GM21737 (cell line): ENCODE data around the gene SP3.
A peak's percentile ranks its signal among the peaks of the same experiment; 100 is the strongest.

Experiments
- ATAC-seq: cut with Tn5 transposase; IDR thresholded peaks from one replicate; pipeline ENCODE4 v1.9.1; 2021; ENCODE audit warnings: mild to moderate bottlenecking, moderate library complexity; ENCODE audit not compliant: unreplicated experiment

SP3 gene

DNA sequence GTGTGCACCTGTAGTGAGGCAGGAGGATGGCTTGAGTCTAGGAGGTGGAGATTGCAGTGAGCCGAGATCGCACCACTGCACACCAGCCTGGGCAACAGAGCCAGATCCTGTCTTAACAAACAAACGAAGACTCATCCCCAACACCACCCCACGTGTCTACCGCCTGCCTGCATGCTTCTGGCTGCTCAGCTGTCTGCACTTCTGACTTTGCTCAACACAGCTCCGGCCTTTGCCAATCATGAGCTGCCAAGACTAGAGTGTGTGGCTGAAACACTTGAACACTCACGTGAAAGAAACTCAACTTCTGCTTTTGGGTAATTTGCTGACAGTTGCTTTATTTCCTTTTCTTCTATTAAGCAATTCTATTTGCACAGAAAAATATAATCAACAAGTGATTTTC lies 32.1 kb upstream of the SP3 start:
- ATAC-seq = peak; percentile 83

GRCh38 chr2:173996766-173997165 lies 31.6 kb upstream of the SP3 start:
- no peak for ATAC-seq

- no peak for ATAC-seq
Observed at GRCh38 chr2:173993459-173993858, 28.3 kb upstream of the SP3 start.

DNA sequence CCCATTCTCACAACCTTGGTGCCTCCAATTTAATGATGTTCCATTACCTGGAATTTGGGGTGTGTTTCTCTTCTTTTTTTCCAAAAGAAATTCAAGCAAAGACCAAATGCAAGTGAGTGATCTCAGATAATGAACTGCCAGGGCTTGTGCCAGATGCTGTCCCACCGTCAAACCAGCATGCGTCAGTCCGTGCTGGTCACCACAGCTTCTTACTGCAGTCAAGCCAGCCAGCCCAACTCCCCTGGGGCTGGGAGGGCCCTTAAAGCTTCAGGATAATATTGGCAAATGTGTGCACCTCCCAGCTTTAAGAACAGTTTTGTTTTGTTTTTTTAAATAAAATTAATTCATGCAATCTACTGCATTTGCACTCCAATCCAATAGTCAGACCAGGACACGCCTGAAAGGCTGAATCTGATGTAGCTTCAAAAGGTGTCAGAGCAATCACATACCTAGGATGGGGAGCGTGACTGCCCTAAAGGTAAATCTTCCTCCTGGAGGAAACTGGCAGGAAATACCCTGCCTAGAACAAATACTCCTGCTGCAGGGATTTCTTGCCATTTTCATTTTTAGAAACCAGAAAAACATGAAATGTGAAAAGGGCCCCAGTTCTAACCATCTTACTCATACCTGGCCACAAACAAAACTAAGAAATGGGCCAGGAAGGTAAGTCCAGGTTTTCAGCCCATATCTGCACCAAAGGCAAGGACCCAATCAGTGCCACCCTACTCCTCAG lies 26.8 kb upstream of the SP3 start:
- no peak for ATAC-seq

DNA sequence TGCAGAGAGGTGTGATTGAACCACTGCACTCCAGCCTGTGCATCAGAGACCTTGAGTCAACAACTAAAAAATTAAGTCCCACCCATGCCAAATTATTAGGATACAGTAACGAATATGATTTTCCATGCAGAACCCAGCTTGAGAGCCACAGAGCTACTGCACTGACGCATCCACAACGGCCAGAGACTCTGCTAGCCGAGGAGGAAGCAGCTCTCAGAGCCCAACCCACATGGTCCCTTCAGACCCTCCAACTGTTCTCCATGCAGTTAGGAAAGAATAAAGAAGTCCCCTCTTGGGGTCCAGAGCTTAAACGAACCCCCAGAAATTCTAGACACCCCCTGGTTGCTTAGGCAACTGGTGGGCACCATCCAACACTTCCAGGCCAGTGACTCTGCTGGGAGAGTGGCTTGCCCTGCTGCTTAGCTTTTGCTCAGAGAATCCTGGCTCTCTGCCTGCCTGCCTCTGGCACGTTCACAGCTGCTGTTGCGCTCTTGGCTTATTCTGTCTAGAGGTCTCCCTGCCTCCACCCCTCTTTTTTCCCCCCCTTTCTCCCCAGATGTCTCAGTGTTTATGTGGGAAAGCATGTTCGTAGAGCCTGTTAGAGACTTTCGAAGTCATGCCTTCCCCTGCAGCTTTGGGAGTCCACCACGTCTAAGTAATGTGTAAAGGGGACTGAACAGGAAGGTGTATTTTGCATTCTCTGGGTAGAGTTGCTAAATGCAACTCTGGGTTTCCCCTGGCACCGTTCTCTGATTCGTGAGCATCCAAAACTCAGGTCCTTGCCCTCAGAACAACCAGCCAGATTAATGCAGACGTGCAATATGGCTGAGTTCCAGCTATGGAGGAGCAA lies 26.0 kb upstream of the SP3 start:
- peak; percentile 75 for ATAC-seq

GRCh38 chr2:173990245-173990644 lies 25.1 kb upstream of the SP3 start:
- ATAC-seq = no peak

DNA sequence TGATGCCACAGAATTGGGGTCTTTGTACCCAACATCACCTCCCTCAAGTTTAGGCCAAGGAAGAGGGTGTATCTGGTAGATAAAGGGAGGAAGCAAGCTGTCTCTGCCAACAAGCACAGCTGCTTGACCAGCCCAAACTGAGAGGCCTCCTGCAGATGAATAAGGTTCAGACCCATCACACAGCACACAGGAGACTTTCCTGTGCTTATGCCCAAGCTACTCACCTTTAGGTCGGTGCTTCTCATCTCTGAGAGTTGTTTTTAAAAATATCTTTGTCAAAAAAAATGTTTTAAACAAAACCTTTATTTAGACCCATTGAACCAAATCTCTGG lies 24.7 kb upstream of the SP3 start:
- no peak for ATAC-seq

DNA sequence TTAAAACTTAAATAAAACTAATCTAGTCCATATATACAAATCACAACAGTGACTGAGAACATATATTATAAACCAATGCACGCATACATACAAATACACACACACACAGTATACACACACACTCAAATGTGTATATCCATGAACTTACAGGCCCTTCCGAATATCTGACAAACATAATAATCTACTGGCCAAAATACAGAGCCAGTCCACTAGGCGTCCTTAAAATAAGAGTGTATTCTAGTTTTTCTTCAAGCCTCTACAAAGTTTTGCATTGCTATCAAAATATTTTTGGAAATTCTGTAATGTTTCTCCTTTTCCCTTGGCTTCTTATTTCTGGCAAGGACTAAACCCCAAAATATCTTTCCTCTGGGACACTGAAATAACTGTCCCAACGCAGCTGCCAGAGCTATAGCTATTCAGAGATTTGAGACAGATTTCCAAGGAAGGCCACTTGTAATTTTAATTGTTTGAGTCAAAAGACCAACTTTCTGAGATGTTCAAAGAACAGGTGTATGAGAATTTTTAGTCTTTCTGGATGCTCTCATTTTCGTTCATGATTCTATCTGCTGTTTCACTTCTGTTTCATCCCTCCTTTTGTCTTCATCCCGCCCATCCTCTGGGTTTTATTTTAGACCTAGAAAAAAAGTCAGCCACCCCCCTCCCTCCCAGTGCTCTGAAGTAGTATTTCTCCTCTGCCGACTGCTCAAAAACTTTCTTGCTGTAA lies 24.1 kb upstream of the SP3 start:
- ATAC-seq = no peak

DNA sequence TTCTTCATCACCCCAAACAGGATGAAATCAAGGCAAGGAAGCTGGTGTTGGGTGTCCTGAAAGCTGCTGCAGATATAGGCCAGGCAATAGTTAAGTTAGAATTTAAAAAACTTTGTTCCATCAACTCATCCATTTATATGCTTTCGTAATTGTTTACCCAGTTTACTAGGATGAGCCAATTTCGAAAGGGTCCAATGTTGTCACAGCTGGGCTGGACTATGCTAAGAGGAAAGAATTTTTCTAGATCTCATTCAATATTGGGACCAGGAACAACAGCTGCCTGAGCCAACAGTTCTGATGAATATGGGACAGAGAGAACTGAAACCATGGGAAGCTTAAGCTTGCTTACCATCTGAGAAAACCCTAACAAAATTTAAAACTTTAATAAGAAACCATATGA lies 21.6 kb upstream of the SP3 start:
- ATAC-seq = no peak

DNA sequence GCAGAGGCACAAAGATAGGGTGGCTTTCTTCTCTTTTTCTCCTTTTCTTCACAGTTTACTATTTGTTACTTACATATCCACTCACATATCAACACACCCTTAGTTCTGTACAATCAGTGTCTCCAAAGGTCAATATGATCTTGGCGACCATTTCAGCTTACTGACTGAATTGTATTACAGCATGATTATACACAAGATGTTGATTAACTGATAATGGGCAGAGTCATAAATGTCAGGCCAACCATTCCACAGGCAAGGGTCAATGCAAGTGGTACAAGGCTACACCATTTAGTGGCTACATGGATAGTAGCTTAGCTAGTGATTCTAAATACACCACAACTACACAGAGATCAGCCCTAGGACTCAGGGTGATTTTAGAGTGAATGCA lies 20.4 kb upstream of the SP3 start:
- no peak for ATAC-seq

DNA sequence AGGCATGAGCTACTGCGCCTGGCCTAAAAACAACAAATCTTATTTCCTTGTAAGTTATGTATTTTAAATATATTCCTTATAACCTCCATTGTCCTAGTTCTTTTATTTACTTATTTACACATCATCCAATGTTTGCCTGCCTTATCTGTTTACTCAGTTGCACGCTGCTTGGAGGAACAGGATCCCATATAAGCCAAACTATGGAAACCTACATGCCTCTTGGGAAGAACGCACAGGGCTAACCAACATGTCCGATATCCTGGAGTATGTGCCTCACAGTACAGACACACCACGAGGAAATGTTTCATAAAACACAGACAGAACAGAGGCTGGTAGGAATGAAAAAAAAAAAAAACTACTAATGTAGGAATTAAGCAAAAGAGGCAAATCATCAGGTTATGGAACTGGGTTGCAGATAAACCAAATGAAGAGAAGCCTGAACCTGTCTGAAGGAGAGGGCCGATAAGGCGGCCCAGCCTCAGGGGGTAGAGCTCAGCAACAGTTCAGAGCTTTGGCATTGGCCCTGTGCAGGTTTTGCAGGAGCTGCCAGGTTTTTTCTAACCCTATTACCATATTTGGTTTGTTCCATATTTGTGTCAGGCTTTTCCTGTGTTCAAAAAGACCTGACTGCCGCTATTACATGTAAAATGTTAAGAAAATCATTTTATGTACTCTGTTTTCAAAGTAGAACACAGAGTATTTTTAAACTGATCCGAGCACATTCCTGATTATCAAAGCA lies 19.9 kb upstream of the SP3 start:
- no peak for ATAC-seq

- ATAC-seq = no peak
Observed at GRCh38 chr2:173983391-173983871, 18.3 kb upstream of the SP3 start.

- ATAC-seq = no peak
Observed at GRCh38 chr2:173982918-173983317, 17.7 kb upstream of the SP3 start.

DNA sequence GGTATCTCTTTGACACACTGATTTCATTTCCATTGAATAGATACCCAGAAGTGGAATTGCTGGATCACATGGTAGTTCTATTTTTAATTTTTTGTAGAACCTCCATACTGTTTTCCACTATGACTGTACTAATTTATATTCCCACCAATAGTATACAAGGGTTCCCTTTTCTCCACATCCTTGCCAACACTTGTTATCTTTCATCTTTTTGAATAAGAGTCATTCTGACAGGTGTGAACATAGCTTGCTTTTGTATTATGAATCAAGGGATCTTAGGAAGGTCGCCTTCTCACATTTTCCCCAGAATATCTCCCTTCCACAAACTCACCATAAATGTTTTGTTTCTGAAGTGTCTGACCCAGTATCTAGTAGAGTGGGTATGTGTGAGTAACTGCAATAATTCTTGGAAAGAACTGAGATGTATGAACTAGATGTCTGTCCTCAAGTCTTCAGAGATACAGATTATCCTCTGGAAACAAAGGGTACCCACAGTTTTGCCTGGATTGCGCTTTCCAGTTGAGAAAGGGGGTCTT lies 17.1 kb upstream of the SP3 start:
- no peak for ATAC-seq

DNA sequence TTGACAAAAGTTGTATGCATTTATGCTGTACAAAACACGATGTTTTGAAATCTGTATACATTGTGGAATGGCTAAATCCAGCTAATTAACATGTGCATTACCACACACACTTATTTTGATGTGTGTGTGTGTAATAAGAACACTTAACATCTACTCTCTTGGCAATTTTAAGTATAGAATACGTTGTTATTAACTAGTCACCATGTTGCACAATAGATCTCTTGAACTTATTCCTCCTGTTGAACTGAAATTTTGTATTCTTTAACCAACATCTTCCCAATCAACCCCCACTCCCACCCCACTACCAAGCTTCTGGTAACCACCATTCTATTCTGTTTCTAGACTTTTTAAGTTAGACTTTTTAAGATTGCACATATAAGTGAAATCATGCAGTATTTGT lies 16.3 kb upstream of the SP3 start:
- no peak for ATAC-seq

DNA sequence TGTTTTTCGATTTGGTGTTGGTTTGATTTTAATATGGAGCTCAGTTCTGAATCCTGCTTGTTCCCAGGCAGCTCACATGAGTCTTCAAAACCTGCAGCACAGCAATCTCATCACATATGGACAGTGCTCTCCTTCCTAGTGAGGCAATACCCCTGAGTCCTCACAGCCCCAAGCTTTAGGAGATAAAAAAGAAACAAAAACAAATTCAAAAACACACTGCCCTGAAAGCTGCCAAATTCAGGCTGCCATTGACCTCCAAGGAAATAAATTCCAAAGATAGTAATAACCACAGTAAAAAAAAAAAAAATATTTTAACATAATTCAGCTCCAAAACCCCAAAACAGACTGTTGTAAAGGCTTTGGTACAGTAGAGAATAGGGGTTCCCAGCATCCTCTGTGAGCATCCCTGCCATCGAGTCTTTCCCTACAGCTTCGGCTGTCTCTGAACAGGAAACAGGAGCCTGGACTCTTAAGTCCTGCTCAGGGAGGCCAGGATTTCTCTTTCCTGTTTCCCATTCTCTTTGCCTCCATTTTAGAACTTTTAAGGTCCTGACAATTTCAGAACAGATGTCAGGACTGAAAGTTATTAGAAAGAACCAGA lies 14.7 kb upstream of the SP3 start:
- ATAC-seq = no peak

GRCh38 chr2:173978447-173978846 lies 13.3 kb upstream of the SP3 start:
- ATAC-seq = no peak

DNA sequence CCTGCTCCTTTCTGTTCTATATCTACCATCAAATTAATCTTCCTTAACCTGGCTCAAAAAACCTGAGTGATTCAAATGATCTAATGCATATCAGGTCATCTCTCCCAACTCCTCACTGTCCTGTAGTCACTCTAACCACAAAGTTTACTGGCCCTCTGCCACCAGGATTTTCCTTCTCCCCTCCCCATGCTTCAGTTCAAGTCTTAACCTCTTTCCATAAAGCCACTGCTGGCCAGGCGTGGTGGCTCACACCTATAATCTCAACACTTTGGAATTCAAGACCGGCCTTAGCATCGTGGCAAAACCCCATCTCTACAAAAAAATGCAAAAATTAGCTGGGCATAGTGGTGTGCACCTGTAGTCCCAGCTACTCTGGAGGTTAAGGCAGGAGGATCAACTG lies 7.5 kb upstream of the SP3 start:
- no peak for ATAC-seq

GRCh38 chr2:173972165-173972564 lies 7.0 kb upstream of the SP3 start:
- no peak for ATAC-seq

DNA sequence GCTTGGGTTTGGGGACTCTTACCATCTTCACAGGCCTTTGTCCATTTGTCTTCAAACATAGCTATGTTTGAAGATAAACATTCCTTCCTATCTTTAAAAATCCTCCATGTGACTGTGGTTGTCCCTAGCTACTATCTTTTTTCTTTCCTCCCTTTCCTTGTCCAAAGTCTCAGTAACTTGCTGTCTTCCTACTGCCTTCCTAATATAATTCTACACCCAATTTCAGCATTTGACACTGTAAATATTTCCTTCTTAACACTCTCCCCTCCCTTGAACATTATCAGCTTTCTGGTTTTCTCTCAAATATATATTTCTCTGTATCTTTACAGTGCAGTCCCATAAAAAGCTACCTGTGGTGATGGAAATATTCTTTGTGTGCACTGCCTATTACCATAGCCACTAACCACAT lies 5.3 kb upstream of the SP3 start:
- no peak for ATAC-seq
